ENCODE data around the gene ZNF2.

The ZNF2 gene

DNA sequence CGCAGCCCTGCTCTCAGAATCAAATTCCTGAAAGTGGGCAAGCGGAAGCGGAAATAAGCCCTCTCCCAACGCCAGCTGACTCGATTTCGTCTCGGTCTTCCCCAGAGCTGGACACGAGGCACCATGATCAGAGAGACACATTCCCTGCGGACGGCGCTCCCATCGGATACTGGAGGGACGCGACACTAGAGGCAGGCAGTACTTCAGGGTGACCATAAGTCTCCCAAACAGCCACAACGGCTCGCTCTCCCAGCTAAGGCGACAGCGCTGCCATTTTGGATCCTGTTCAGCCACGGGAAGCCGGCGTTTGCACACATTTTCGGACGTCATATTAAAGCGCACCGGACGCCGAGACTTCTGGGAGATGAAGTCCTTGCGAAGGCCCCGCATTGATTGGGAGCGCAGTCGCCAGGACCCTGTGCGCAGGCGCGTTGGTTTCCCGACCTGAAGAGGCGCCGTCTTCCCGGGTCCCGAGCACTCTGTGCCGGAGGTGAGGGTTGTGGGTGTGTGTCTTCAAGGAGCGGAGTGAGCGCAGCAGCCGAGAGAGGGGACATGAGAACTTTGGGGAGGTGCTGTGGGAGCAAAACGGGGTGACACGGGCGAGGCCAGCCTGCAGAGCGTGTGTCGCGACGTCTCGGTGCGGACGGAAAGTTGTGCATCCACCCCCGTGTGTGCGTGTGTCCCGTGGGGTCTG lies at the start of gene ZNF2:
TSS of gene ZNF2 (plus strand) at position 439 of the 694 bp plus-strand sequence. CDS start 10,418 bp downstream, outside the sequence.
- DNase-seq: peak; percentile 92

DNA sequence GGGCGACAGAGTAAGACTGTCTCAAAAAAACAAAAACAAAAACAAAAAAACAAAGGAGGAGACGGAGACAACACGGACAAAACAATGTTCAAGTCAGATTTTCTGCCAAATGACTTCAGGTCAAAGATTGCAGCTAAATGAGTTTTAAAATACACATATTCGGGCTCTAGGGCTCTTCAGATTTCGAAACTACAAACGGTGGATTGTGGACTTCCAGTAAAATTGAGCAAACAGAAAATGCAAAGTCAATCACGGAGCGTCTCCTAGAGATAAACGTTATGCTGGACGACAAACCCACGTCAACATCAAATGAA lies 44.6 kb upstream of the ZNF2 start:
- no peak for DNase-seq

DNA sequence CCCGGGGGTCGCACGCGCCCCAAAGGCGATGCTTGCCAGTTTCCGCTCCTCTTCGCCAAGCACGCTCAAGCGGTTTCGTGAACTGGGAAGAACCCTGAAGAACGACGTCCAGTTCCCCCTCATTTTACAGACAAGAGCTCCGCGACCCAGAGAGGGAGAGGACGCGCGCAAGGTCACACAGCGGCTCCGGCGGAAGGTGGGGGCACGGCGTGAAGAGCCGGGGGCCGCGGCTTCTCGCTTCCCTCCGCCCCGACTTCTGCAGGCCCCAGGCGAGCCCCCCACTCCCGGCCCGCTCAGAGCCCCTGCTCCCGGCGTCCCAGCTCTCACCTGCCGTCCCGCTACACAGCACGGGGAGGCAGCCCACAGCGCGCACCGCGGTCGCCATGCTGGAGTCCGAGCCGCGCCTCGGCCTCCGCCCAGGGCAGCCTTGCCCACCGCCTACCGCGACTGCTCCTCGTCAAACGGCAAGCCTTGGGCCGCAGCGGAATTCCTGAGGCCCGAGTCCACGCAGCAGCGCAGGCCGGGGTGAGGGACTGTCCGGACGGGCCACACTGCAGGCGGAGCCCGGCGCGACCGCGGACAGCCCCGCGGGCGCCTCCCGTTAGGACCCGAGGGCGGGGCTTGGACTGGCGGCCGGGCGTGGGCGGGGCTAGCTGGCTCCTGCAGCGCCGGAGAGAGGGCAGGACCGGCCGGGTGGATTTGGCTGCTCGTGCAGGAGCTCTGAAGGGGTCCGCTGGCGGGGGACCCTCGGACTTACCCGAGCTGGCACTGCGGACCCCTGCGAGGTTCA lies 44.0 kb upstream of the ZNF2 start, which contains the start of gene MRPS5:
TSS of gene MRPS5 (minus strand) at position 402 of the 790 bp plus-strand sequence. CDS start at position 385, 17 bp downstream.
- DNase-seq: peak; percentile 73

DNA sequence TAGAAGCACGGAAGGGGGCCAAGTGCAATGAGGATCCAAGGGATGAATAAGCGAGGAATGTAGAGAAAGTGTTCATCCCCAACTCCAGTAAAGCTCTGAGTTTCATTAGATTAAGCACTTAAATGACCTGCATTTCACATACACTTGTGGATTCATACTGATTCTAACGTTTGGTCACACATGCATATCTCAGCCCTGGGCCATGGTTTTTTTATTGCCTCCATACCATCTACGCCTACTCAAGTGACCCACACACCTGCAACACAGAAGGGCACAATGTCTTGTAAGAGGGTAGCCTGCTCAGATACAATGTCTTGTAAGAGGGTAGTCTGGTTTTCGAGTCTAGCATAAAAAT lies 43.4 kb upstream of the ZNF2 start:
- DNase-seq: no peak

GRCh38 chr2:95138702-95139101 lies 26.9 kb upstream of the ZNF2 start:
- DNase-seq: no peak

GRCh38 chr2:95143838-95144237 lies 21.8 kb upstream of the ZNF2 start:
- no peak for DNase-seq

GRCh38 chr2:95149397-95149984 lies 16.1 kb upstream of the ZNF2 start:
- no peak for DNase-seq

DNA sequence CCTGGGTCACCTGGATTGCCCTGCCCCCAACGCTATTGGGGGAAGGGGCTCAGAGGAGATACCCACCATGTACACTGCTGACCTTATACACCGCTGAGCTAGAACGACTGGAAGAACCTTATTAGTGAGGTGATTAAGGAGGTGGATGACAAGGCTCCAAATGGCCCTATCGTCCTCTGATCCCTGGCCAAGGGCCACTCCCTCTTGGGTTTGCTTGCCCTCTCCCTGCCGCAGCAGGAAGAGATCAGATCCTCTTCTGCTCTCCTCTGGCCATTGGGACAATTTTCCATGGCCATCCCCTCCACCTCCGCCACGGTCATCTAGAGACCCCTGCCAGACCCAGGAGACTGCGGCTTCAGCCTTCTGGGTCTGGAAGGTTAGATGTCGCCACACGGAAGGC lies 7.2 kb upstream of the ZNF2 start:
- no peak for DNase-seq

GRCh38 chr2:95158891-95159619 lies 6.6 kb upstream of the ZNF2 start:
- DNase-seq: peak; percentile 18

DNA sequence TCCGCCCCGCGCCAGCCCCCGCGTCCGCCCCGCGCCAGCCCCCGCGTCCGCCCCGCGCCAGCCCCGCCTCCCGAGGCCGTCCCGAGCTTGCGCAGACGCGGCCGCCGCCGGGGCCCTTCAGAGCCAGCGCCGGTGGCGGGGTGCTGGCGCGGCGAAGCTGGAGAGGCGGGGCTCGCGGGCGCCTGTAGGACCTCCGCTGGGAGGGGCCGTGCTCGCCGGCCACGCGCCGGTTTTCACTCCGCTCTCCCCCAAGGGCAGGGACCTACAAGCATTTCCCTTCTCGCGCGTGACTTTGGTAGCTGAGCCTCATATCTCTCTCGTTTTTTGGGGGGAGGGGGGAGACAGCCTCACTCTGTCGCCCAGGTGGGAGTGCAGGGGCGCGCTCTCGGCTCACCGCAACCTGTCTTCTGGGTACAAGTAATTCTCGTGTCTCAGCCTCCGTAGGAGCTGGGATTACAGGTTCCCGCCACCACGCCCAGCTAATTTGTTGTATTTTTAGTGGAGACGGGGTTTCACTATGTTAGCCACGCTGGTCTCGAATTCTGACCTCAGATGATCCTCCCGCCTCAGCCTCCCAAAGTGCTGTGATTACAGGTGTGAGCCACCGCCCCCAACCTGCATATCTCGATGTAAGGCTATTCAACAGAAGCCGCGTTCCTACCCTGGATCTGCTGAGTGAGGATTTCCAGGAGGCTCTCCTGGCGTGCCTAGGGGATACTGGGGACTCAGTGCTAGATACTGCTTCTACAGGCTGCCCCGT lies 5.7 kb upstream of the ZNF2 start, which contains the start of gene ZNF514:
TSS of gene ZNF514 (minus strand) at position 159 of the 760 bp plus-strand sequence. CDS start 6,595 bp downstream, outside the sequence.
- peak; percentile 52 for DNase-seq

GRCh38 chr2:95165030-95165370 lies 609 bp upstream of the ZNF2 start:
- DNase-seq: no peak

- no peak for DNase-seq
Measured at GRCh38 chr2:95166065-95166763, 605 bp downstream of the ZNF2 start.

DNA sequence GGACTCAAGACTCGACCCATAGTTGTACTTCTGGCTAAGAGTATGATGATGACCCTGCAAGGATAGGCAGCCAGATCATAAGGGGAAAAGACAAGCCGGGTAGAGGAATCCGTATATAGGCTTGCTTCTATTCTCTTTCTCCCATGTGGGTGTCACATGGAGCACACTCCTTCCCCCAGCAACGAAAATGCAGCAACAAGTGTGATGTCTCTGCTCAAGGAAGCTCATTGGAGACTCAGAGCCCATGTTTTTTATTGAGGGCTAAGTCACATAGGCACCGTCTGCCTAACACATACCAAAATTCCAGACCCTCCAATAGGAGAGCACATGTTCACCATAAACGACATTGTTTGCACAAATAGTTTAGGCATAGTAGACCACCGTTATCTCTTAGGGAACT lies 6.3 kb downstream of the ZNF2 start:
- DNase-seq: no peak

DNA sequence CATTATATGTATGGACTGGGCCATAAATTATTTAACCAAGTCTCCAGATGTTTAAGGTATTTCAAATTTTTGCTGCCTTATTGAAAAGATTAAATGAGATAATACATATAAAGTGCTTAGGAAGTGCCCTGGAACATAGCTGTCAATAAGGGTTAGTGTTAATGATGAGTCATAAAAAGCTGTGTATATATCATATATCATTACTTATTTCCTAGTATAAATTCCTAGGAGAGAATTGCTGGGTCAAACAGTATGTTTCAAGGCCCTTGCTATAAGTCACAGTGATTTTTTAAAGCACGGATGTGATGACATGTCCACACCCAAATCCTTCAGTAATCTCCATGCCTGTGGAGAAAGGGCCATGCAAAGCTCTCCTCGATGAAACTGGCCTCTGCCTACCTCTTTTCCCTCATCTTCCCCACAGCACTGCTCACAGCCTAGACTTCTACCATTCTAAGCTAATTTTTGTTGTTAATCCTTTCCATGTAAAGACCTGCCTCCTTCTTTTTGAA lies 8.5 kb downstream of the ZNF2 start:
- DNase-seq: no peak

- no peak for DNase-seq
Measured at GRCh38 chr2:95179451-95179850, 13.8 kb downstream of the ZNF2 start.

- no peak for DNase-seq
Measured at GRCh38 chr2:95181774-95182173, 16.2 kb downstream of the ZNF2 start.

GRCh38 chr2:95185197-95185596 lies 19.6 kb downstream of the ZNF2 start:
- DNase-seq: no peak

GRCh38 chr2:95185973-95186372 lies 20.4 kb downstream of the ZNF2 start:
- no peak for DNase-seq

GRCh38 chr2:95192956-95193355 lies 27.3 kb downstream of the ZNF2 start:
- peak; percentile 45 for DNase-seq

DNA sequence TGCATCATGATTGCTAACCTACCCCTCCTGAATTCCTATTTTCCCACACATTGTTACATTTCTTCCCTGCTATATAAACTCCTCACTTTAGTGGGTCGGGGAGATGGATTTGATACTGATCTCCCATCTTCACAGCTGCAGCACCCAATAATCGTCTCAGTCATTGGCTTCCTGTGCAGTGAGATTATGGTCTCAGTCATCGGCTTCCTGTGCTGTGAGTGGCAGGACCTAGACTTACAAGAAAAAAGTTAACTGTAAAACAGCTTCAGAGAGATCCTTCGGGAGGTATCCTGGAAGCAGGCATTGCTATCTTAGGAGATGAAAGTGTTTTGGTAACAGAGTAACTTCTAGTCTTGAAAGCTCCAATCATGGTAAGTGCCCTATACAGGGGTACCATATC lies 38.3 kb downstream of the ZNF2 start:
- no peak for DNase-seq

GRCh38 chr2:95204396-95204795 lies 38.8 kb downstream of the ZNF2 start:
- no peak for DNase-seq

GRCh38 chr2:95206096-95206495 lies 40.5 kb downstream of the ZNF2 start:
- DNase-seq: no peak
